Stimulated activated CD4-positive, alpha-beta T cell treated with anti-CD3 and anti-CD28 coated beads, Interleukin-4, amount 100 ng/mL, for 48 hours (primary cell): ENCODE measurements around the gene PAXIP1.
A peak's percentile ranks its signal among the peaks of the same experiment; 100 is the strongest.

Experiments
- DNase-seq, 2 donors: peaks; one replicate each; pipeline ENCODE4 v3.0.0-alpha.2; 2020; ENCODE audit warnings: low read depth in 2 of 2

PAXIP1 gene

DNA sequence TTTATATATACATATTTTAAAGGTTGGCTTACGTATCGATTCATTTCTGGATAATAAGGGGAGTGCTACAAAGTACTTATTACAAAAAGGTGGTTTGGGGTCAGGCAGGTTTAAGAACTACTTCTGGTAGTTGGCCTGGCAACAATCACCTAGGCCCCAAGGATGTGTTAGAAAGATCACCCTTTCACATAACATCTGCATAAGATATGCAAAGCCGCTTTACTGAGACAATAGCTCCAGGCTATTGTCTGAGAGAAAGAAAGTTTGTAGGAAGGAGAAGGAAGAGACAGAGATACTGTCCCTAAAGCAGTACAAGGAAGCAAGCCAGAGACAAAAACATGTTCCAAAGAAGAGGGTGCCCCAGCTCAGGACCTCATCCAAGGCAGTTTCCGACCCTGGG, 6.2 kb downstream of the PAXIP1 start:
- DNase-seq: no peak

GRCh38 chr7:154996101-154996500, 6.8 kb downstream of the PAXIP1 start:
- no peak for DNase-seq

DNA sequence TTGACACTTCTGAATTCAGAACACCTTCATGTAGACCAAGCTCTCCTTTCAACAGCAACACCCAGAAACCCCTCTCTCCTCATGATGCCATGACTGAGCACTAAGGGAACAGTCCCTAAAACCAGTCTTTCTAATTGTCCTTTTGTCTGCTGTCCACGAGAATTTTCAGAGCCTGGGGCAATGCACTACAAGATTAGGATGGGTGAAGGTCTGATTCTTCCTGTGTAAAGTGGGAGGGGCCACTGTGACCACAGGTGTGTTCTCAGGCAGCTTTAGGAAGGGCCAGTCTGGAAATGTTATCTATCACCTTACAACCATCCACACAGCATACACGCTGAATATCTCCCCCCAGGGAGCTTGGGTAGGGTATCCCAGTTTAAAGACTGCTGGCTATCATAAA, 7.9 kb downstream of the PAXIP1 start:
- no peak for DNase-seq

DNA sequence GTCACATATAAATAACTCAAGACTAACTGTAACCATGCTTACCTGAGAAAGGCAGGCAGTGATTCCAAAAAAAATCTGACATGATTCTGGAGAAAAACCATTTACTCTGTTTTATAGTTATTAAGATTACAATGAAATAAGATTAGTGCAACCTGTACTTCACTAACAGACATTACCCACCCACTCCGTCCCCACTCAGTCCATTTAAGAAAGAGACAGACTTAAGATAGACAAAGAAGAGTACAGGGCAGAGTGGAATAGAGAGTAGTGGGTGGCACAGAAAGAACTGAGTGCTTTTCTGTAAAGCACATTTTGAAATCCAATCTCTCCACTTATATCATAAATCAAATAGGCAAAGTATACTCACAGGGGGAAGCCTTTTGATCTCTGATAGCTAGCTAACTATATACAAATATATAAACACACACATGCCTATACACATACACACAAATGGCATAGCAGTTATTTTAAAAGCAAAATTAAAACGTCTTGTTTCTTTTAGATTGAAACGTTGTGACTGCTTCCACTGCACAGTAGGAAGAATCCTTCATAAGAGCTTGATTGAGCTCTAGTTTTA, 11.9 kb downstream of the PAXIP1 start:
- no peak for DNase-seq

DNA sequence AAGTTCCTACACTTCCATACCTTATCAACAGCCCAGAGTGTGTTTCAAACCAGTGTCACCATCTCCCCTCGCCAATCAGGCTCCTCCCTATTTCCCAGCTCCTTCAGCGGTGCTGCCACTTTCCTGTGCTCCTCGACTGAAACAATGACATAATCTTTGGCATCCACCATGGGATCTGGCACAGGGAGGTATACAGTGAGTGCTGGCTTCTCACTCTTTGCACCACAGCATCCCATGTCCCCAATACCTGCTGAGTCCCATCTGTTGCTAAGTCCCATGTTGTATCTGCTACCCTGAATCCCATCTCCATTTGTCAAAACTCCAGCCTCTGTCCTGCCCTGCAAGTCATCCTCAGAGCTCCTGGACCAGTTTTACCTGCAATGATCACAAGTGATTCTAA, 15.4 kb downstream of the PAXIP1 start:
- DNase-seq: no peak

- DNase-seq: no peak
Measured at GRCh38 chr7:154986200-154986945, 16.6 kb downstream of the PAXIP1 start.

DNA sequence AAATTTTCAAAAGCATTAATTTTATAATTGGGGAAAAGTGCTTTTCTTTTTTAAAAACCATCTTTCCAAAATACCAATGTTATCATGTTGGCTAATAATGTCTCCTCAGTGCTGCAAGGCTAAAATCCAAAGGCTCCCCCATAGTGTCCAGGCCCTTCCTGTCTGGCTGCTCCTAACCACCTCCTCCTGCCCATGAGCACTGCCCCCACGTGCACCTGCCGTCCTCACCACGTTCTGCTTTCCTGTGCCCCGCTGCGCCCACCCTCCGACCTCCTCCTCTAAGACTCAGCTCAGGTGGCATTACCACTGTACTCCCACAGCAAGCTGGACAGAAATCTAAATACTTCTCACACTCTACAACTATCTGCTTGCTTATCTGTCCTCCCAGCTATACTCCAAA, 17.7 kb downstream of the PAXIP1 start:
- no peak for DNase-seq

DNA sequence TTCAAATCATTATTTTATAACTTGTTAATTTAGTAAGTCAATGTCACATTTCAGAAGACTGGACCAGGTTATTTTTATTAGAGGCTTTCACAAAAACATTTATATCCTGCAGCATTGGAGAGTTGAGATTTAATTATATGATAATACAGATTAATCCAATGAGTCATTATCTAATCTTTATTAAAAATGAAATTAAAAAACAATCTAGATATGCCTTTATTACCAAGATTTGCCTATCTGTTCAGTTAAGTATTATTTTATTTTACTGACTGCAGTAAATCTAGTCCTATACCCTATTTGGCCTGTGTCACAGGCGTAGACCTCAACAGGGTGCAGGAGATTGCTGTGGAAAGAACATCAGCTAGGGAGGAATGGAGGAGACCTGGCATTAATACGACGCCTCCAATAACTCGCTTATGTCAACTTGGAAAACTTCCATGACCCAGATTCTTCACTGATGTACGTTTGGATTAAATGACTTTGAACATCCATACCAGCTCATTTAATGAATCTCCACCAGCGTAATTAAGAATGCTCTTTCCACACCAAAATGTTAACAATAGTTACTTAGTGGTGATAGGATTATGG, 18.2 kb downstream of the PAXIP1 start:
- DNase-seq: no peak

DNA sequence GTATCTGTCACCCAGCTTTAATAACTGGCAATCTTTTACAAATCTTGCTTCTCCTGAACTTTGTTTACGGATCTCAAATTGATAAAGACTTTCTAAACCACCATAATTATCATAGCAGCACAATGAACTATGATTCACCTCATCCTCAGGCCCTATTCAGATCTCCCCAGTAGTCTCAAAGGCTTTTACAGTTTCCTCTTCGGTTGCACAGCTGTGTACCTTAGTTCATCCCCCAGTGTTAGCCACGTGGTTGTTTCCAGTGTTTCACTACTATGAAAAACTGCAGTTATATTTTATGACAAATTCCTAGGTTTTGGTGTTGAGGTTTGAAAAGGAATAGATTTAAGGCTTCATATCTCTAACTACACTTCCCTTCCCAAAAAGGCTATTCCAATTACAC, 24.9 kb downstream of the PAXIP1 start:
- DNase-seq: no peak

DNA sequence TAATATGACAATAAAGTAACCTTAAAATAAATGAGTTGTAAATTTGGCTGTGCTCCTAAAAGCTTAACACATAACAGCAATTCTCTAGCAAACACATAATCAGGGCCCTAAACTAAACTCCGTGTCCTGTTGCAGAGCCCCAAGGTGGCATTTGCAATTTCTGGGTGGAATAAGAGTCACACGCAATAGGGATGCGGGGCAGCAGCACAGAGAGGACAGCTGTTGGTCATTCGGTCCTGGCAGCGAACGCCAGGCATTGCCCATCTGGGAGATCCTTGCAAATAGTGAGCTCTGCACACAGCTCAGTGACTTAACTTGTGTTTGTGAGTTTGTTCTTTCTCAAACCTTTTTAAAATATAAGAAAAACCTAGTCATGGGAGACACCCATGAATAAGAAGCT, 25.7 kb downstream of the PAXIP1 start:
- DNase-seq: no peak

GRCh38 chr7:154976844-154977243, 26.1 kb downstream of the PAXIP1 start:
- DNase-seq: no peak

GRCh38 chr7:154975984-154976383, 26.9 kb downstream of the PAXIP1 start:
- DNase-seq: no peak

DNA sequence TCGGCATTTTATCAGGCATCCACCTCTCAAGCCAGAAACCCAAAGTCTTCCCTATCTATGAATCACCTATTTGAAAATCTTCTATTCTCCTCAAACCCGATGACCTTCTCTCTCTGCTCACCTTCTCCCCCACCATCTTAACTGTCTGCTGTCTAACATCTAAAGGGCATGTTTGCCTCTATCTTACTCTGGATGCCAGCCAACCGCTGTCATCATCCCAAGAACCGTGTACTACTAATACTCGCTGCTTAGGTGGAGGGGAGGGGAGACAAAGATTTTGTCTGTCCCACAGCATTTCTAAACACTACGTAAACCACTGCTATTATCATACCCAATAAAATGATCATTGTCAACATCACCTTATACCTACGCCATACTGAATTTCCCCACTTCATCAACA, 29.5 kb downstream of the PAXIP1 start:
- no peak for DNase-seq

DNA sequence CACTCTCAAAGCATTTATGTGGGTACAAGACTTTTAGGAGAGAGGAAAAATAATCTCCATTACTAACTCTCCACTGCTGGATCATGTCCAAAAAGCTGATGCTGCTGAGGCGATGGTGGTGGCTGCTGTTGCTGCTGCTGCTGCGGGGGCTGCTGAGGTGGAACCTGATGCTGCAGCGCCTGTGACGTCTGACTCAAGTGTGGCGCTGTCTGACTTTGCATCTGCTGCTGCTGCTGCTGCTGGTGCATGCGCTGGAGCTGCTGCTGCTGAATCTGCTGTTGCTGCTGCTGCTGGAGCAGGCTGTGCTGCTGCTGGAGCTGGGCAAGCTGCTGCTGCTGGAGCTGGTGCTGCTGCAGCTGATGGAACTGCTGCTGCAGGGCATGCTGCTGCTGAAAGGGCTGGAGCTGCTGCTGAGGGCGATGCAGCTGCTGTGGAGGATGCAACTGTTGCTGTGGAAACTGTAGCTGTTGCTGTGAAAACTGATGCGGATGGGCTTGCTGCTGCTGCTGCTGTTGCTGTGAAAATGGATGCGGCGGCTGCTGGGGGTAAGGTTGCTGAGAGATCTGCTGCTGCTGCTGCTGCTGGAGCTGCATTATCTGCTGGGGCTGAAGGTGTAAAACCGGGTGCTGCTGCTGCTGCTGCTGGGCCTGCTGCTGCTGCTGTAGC, 34.5 kb downstream of the PAXIP1 start:
- no peak for DNase-seq

DNA sequence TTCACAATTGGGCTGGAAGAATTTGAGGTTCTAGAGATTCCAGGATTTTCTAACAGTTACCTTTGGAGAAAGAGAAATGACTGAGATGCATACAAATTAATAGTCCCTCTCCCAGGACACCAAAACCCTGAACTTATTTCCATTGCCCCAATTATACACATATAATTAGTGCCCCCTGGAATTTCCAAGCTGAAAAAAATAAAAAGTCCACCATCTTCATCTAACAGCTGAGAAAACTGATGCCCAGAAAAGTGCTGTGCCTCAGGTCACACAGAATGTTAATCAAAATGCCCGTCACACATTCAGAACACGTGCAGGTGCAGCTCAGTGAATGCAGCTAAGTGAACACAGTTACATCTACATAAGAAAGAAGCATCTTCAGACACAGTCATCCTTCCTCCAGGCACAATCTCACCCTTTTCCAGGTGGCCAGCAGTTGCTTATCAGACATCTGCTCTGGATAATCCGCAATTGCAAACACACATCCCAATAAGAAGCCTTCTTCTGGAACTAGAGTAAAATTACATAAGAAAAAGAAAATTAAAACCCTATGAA, 35.4 kb downstream of the PAXIP1 start:
- DNase-seq: no peak

DNA sequence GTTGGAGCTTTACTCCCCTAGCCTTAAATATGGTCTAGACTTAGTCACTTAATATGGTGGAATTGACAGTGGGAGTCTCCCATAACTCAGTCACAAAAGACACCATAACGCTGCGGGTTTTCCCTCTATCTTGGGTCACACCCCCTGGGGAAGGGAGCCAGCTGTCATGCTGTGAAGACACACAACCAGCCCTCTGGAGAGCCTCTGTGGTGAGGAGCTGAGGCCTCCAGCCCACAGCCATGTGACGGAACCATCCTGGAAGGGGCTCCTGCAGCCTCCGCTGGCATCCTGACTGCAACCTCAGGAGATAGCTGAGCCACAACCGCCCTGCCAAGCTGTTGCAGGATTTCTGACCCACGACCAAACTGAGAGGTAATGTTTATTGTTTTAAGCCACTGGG, 37.9 kb downstream of the PAXIP1 start:
- no peak for DNase-seq

DNA sequence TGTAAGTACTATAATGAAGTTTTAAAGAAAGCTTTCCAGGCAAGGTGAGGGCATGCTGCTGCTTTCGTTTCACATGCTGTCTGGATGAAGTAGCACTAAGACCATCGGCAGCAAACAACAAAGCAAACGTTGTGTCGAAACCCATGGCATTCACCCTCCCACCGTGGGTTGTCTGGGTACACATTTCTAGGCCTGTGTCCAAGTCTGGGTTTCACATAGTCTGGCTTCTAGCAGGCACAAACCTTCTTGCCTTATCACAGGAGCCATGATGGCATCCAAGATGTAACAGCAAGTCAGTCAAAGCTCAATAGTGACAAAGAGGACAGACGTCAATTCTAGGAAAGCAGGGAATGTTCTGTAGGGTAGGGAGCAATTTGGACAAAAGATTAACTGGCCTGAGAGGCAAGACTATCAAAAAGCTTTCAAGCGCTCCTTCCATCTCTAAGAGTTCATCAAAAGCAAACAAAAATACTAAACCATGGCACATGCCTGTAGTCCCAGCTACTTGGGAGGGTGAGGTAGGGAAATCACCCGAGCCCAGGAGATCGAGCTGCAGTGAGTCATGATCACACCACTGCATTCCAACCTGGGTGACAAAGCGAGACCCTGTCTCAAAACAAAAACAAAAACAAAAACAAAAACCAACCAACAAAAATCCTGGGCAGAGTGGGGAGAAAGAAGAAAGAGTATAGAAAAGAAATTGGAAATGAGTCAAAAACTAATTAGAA, 42.7 kb downstream of the PAXIP1 start:
- DNase-seq: no peak

GRCh38 chr7:154956427-154956826, 46.5 kb downstream of the PAXIP1 start:
- DNase-seq: no peak

DNA sequence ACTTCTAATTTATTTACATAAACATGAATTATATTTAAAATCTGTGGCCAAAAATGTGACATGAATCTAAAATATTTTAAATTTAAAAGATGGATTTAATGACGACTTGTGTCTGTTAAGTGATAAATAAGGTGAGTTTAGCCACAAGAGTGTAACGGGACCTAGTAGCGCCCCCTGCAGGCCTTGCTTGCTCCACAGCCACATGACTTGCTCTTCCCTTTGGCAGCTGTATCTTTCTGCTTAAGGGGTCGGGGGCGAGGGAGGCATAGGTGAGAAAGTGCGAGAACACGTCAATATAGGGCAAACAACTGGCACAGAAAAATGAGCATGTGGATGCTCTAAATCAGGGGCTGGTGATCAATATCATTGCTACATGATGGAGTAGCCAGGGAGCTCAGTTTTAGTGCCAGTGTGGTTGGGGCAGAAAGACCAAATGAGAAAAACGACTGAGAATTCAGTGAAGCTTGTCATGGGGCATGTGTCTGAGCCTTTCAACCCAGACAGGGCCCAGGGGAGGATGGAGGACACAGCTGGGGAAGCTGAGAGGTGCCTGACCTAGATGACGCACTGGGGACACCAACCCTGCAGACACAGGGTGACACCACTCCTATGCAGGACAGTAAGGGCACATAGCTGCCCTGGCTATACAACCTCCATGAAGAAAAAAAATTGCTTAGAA, 49.8 kb downstream of the PAXIP1 start:
- DNase-seq: peak; percentile 67 to 80

GRCh38 chr7:154950960-154951359, 52.0 kb downstream of the PAXIP1 start:
- no peak for DNase-seq

DNA sequence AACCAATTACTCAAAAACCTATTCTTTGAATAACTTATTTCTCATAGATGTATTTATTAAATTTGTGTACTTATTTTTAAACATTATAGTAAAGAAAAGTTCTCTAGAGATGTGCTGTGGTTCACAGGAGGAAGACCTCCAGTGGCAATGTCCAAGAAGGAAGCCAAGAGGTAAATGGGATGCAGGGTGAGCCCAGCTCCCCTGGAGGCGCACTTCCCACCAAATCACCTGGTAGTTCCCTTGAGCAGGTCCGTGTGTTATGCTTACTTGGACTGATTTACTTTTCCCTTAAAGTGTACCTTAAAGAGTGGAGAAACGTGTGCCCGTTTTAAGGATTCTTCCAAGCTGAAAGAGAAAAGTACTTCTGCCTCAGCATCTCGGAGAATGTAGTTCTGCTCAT, 55.3 kb downstream of the PAXIP1 start:
- DNase-seq: no peak
